ENCODE results near the gene SGSH. TPM values are rescaled to one million over a fixed set of nuclear protein-coding genes. Genes with fewer than 3 reads are reported as not detected.
"Not testable (repeated sequence)": the region's sequence is repeated elsewhere in the genome, so short reads cannot be mapped to it uniquely, and the experiment has no call there.

The SGSH gene
- 25.6 TPM for total RNA-seq

GRCh38 chr17:80220054-80220735 is at the start of gene SGSH, which contains the start of gene SLC26A11:
Gene SGSH, minus strand, starts transcription at chr17:80220333. Its CDS starts 20 bp downstream, at chr17:80220313.
Gene SLC26A11, plus strand, starts transcription at chr17:80220427. Its CDS starts 1,134 bp downstream, at chr17:80221561.
- DNase-seq (ENCODE audit: low spot score) (peak; percentile 82), ATAC-seq (peak; percentile 94)

DNA sequence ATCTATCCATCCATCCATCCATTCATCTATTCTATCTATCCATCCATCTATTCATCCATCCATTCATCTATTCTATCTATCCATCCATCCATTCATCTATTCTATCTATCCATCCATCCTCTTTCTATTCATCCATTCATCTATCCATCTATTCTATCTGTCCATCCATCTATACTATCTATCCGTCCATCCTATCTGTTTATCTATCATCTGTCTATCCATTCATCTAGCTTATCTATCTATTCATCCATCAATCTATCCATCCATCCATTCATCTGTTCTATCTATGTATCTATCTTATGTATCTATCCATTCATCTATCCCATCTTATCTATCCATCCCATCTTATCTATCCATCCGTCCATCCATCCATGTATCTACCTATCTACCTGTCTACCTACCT is 49.3 kb upstream of the SGSH start:
- DNase-seq (ENCODE audit: low spot score) (no peak), ATAC-seq (no peak)

GRCh38 chr17:80268427-80268826 is 48.3 kb upstream of the SGSH start:
- ATAC-seq = no peak
- no peak for DNase-seq (ENCODE audit: low spot score)

DNA sequence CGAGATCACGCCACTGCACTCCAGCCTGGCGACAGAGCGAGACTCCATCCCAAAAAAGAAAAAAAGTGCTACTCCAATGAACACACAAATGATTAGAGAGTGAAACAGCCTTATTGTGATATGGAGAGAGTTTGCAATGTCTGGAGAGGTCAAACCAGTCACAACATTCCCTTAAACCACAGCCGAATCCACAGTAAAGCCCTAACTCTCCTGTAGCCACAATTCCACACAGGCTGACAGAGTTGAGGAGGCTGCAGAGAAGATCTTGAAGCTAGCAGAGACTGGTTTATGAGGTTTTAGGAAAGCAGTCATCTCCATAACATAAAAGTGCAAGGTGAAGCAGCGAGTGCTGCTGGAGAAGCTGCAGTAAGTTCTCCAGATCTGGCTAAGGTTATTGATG is 47.3 kb upstream of the SGSH start:
- DNase-seq (ENCODE audit: low spot score) (no peak), ATAC-seq (no peak)

- ATAC-seq (no peak), DNase-seq (ENCODE audit: low spot score) (no peak)
Observed at GRCh38 chr17:80265205-80266068, 45.3 kb upstream of the SGSH start.

- DNase-seq (ENCODE audit: low spot score) (no peak), ATAC-seq (no peak)
Observed at GRCh38 chr17:80264205-80265075, 44.3 kb upstream of the SGSH start.

DNA sequence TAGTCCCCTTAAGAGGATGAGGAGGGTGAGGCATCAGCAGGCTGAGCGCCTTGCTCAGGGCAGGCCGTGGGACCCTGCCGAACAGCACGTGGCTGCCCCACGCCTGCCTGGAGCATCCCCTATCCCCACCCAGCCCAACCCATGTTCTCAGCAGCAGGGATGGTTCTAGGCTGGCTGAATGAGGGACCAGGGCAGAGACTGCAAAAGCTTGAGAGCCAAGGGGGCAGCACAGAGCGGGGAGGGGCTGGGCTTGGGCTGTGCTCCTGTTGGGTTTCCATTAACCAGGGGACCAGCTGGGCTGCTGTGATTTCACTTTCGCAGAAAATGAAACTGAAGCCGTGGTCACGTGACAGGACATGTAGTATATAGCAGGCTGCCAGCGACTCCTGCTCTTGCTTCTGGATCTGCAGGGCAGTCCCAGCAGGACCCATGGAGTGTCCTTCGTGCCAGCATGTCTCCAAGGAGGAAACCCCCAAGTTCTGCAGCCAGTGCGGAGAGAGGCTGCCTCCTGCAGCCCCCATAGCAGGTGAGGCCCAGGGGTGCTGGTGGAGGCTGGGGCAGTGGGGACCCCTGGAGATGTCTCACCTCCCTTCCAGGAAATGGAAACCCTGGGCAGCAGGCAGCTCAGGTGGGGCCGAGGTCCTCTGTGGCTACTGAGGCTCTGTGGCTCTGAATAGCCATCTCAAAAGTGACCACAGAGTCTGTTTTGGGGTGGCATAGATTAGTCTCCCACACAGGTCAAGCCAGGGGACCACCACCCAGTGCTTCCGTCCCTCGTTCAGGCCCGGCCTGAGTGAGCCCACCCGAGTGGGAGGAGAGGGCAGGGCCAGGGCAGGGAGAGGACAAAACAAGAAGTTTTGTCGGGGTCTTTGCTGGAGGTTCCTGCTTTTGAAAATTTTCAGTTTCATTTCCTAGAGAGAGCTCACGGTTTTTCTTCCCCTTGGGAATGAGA is 43.4 kb upstream of the SGSH start:
- peak; percentile 92 for DNase-seq (ENCODE audit: low spot score)
- ATAC-seq = peak; percentile 74

DNA sequence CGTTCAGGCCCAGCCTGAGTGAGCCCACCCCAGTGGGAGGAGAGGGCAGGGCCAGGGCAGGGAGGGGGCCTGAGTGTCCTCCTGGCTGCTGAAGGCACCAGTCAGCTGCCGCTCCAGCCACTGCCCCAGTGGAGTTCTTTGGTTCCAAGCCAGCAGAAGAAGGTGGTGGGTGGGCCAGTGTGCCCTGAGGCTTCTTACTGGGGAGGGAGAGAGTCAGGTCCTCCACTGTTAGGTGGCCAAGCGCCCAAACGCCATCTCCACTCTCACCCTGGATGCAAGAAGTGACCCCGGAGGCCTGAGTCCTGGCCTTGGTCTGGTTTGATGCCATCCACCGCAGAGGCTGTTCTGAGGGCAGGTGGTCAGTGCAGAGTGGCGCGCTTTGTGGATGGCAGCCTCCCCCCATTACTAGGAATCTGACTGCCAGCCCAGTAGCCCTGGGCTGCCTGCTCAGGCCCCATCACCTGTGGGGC is 42.7 kb upstream of the SGSH start:
- ATAC-seq = no peak
- no peak for DNase-seq (ENCODE audit: low spot score)

DNA sequence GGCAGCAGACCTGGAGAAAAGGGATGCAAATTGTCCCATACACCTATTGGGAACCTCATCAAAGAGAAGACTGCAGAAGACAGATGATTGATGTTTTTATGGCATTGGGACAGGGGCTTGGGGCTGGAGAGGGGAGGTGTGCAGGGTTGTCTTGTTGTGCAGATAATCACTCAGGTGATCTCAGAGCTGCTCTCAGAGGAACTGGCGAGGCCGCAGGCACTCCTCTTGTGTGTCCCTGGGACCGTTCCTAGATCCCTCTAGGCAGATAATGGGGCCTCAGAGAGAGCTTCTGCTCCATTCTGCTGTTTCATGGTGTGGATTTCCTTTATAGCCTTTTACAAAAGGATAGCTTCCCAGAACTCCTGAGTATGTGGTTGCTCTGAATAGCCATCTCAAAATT is 42.2 kb upstream of the SGSH start:
- DNase-seq (ENCODE audit: low spot score) (no peak), ATAC-seq (no peak)

- DNase-seq (ENCODE audit: low spot score) = no peak
- no peak for ATAC-seq
Observed at GRCh38 chr17:80261895-80262279, 41.8 kb upstream of the SGSH start.

- DNase-seq (ENCODE audit: low spot score) (peak; percentile 73), ATAC-seq (peak; percentile 47)
Observed at GRCh38 chr17:80261159-80261894, 41.2 kb upstream of the SGSH start.

DNA sequence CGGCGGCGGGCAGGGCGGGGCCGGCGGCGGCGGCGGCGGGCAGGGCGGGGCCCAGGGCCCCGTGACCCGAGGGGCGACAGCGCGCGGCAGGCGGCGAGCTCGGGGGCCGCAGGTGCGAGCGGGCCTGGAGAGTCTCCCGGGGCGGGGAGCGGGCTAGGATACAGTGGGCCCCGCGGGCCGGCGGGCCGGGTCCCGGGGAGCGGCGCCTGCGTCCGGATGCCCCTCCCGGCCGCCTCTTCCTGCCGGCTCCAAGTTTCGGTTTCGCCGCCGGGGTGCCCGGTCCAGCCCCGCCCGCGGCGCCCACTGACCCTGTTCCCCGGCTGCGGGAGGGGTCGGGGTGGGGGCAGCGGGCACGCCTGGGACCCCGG is 40.6 kb upstream of the SGSH start, which contains the start of gene RNF213:
TSS of gene RNF213 (plus strand) at position 62 of the 368 bp plus-strand sequence. CDS start 2,830 bp downstream, outside the sequence.
- DNase-seq (ENCODE audit: low spot score) = peak; percentile 72
- ATAC-seq = peak; percentile 52

GRCh38 chr17:80260069-80260535 is 40.0 kb upstream of the SGSH start:
- DNase-seq (ENCODE audit: low spot score) = peak; percentile 77
- ATAC-seq = peak; percentile 70

GRCh38 chr17:80259457-80260068 is 39.4 kb upstream of the SGSH start:
- DNase-seq (ENCODE audit: low spot score) = no peak
- no peak for ATAC-seq

GRCh38 chr17:80258296-80258695 is 38.2 kb upstream of the SGSH start:
- ATAC-seq = not testable (repeated sequence)

GRCh38 chr17:80257716-80258213 is 37.6 kb upstream of the SGSH start:
- DNase-seq (ENCODE audit: low spot score) (no peak), ATAC-seq (no peak)

More at GRCh38 chr17:80258296-80258695, 38.2 kb upstream of the SGSH start:
- DNase-seq (ENCODE audit: low spot score) = not testable (repeated sequence)

GRCh38 chr17:80256034-80256350 is 35.9 kb upstream of the SGSH start:
- ATAC-seq = no peak
- no peak for DNase-seq (ENCODE audit: low spot score)
